ENCODE measurements around the gene SPTBN1.

The SPTBN1 gene

GRCh38 chr2:54570321-54570855, 114.3 kb downstream of the SPTBN1 start:
- H3K4me3 ChIP-seq (ENCODE audit: low read depth, low read length): no peak overlapping the region

GRCh38 chr2:54570925-54571694, 115.0 kb downstream of the SPTBN1 start:
- H3K4me3 ChIP-seq (ENCODE audit: low read depth, low read length): no peak overlapping the region

- no peak overlapping the region for H3K4me3 ChIP-seq (ENCODE audit: low read depth, low read length)
Observed at GRCh38 chr2:54572262-54572635, 116.1 kb downstream of the SPTBN1 start.

GRCh38 chr2:54572636-54573536, 116.8 kb downstream of the SPTBN1 start:
- no peak overlapping the region for H3K4me3 ChIP-seq (ENCODE audit: low read depth, low read length)

- no peak overlapping the region for H3K4me3 ChIP-seq (ENCODE audit: low read depth, low read length)
Observed at GRCh38 chr2:54573537-54573919, 117.4 kb downstream of the SPTBN1 start.

GRCh38 chr2:54574107-54574859, 118.2 kb downstream of the SPTBN1 start:
- H3K4me3 ChIP-seq (ENCODE audit: low read depth, low read length): no peak overlapping the region

- no peak overlapping the region for H3K4me3 ChIP-seq (ENCODE audit: low read depth, low read length)
Observed at GRCh38 chr2:54574860-54575247, 118.7 kb downstream of the SPTBN1 start.

- no peak overlapping the region for H3K4me3 ChIP-seq (ENCODE audit: low read depth, low read length)
Observed at GRCh38 chr2:54575379-54575888, 119.3 kb downstream of the SPTBN1 start.

GRCh38 chr2:54577035-54577434, 120.9 kb downstream of the SPTBN1 start:
- H3K4me3 ChIP-seq (ENCODE audit: low read depth, low read length): no peak overlapping the region

GRCh38 chr2:54577944-54578647, 122.0 kb downstream of the SPTBN1 start:
- H3K4me3 ChIP-seq (ENCODE audit: low read depth, low read length): no peak overlapping the region

- H3K4me3 ChIP-seq (ENCODE audit: low read depth, low read length): no peak overlapping the region
Observed at GRCh38 chr2:54578648-54579045, 122.5 kb downstream of the SPTBN1 start.

GRCh38 chr2:54579061-54579681, 123.0 kb downstream of the SPTBN1 start:
- no peak overlapping the region for H3K4me3 ChIP-seq (ENCODE audit: low read depth, low read length)

GRCh38 chr2:54579682-54580620, 123.8 kb downstream of the SPTBN1 start:
- H3K4me3 ChIP-seq (ENCODE audit: low read depth, low read length): no peak overlapping the region

GRCh38 chr2:54581326-54582039, 125.4 kb downstream of the SPTBN1 start:
- no peak overlapping the region for H3K4me3 ChIP-seq (ENCODE audit: low read depth, low read length)

- H3K4me3 ChIP-seq (ENCODE audit: low read depth, low read length): no peak overlapping the region
Observed at GRCh38 chr2:54582987-54583386, 126.9 kb downstream of the SPTBN1 start.

- H3K4me3 ChIP-seq (ENCODE audit: low read depth, low read length): no peak overlapping the region
Observed at GRCh38 chr2:54584598-54584997, 128.5 kb downstream of the SPTBN1 start.

GRCh38 chr2:54585136-54585733, 129.1 kb downstream of the SPTBN1 start:
- H3K4me3 ChIP-seq (ENCODE audit: low read depth, low read length): no peak overlapping the region

- H3K4me3 ChIP-seq (ENCODE audit: low read depth, low read length): no peak overlapping the region
Observed at GRCh38 chr2:54586062-54586461, 129.9 kb downstream of the SPTBN1 start.
